ENCODE results near the gene SGCE. TPM values are rescaled to one million over a fixed set of nuclear protein-coding genes. Genes with fewer than 3 reads are reported as not detected.
A peak's percentile ranks its signal among the peaks of the same experiment; 100 is the strongest.

The SGCE gene
- total and polyA plus RNA-seq, 10 of the 15 experiments (the other 5 are each of a cell fraction or from before 2014, with no cell fraction given): 30.5 to 80.1 (median 49.2) TPM

DNA sequence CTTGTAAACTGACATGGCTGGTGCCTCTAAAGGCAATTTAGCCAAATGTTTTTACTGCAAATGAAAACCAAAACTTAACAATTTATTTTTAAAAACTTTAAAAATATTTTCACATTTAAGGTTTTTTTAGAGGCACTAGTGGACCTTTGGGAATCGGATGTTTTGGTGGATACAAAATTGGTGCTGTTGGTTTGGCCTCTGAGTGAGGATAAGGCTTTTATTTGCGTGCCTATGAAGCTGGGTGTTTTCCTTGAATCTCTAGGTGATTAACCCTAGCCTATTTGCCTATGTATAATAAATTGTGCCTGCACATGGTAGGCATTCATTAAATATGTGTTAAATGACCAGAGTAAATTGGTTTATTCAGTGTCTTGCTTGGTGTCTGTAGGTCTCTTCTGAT is 2.9 kb upstream of the SGCE start (continued):
- TF ChIP-seq, protein P1, sequence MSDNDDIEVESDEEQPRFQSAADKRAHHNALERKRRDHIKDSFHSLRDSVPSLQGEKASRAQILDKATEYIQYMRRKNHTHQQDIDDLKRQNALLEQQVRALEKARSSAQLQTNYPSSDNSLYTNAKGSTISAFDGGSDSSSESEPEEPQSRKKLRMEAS (IDR thresholded peaks at IDR 0.05; ENCODE audit: low read depth, low read length): no peak
- TF ChIP-seq GATAD2B (conservative IDR thresholded peaks at IDR 0.05; ENCODE audit: low read depth): no peak

DNA sequence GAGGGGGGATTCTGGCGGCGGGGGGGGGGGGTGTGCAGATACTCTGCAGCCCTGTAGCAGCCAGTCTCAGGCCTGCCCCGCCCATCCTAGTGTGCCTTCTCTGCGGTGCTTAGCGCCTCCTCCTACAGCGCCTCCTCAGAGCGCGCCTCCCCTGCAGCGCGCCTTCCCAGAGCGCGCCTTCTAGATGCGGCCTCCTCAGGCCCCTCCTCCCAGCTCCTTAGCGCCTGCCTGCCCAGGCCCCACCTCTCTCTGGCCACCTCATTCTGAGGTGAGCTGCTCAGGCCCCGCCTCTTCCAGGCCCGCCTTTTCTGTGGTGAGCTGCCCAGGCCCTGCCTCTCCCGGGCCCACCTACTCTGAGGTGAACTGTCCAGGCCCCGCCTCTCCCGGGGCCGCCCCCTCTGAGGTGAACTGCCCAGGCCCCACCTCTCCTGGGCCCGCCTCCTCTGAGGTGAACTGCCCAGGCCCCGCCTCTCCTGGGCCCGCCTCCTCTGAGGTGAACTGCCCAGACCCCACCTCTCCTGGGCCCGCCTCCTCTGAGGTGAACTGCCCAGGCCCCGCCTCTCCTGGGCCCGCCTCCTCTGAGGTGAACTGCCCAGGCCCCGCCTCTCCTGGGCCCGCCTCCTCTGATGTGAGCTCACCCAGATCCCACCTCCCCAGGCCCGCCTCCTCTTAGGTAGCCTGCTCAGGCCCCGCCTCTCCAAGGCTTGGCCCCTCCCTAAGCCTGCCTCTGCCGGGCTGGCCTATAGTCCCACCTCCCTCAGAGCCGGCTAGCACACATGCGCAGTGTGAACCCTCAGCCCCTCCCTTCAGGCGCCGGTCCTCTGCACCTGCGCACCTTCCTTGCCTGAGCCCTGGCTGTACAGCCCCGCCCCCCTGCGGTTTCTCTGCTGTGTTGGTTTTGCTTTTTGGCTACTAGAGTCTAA is 2.1 kb upstream of the SGCE start:
- RAD21 ChIA-PET (ENCODE audit: unreplicated experiment): interaction anchor here (0.9 to 6.0 kb wide), 4 partner anchors 37 to 843 kb away, joined by 3 to 92 read pairs (median 3); no protein-coding TSS in a partner anchor
- FAIRE-seq (peak; percentile 94), ATAC-seq (peak; percentile 88), DNase-seq (ENCODE audit: low read depth, low spot score) (peak; percentile 83)
- CTCF ChIA-PET: interaction anchor here (0.9 to 4.3 kb wide), 6 partner anchors 27 to 1033 kb away, joined by 3 to 45 read pairs (median 4); no protein-coding TSS in a partner anchor
- WGBS (ENCODE audit: insufficient coverage, insufficient replicate concordance, low lambda C conversion rate, missing lambda C conversion rate): 35% methylated on average over 26 of the region's 38 CpGs
- Histone ChIP-seq H3K27me3 (replicated peaks in 1 of 2; ENCODE audit: control insufficient read depth in 2 of 2, insufficient read depth in 2 of 2, low read length in 1 of 2) (no peaks in the 10 kb centered on the region), H3K4me1 (ENCODE audit: control insufficient read depth, insufficient read depth, low read length) (no peaks in the 10 kb centered on the region; the same call in 1 of the 2 replicates), H3K4me2 (ENCODE audit: control insufficient read depth, insufficient read depth) (no peak overlapping the region), H3K79me2 (ENCODE audit: control insufficient read depth, insufficient read depth, low read length) (peaks cover 9% of the 10 kb centered on the region), H3K4me3 (no peak overlapping the region), H3K27ac (ENCODE audit: control insufficient read depth, insufficient read depth) (no peak overlapping the region), H3K9ac (ENCODE audit: control insufficient read depth, insufficient read depth, low read length) (no peak overlapping the region), H4K20me1 (ENCODE audit: control insufficient read depth, insufficient read depth) (no peaks in the 10 kb centered on the region), H3K36me3 (ENCODE audit: control insufficient read depth in 2 of 2, insufficient read depth in 2 of 2, low read length in 1 of 2) (no peaks in the 10 kb centered on the region), H2AFZ (ENCODE audit: control insufficient read depth, low read depth, low read length) (no peak overlapping the region), H3K9me3 (replicated peaks; ENCODE audit: control insufficient read depth, insufficient read depth, low read length) (no peaks in the 10 kb centered on the region; the same call in 2 of the 3 replicates)
- SMC1A ChIA-PET (ENCODE audit: uncharacterized antibody, unreplicated experiment): interaction anchor here (1.2 to 5.6 kb wide), 8 partner anchors 9 to 871 kb away, joined by 3 to 57 read pairs (median 5); no protein-coding TSS in a partner anchor
- POLR2A ChIA-PET: interaction anchor here (3.0 kb wide), 1 partner anchor 147 kb away, joined by 9 read pairs; the partner anchor contains the start of gene CASD1
- intact Hi-C loops (cut with micrococcal nuclease; ENCODE audit: unreplicated experiment): loop anchor here (5.0 to 10.0 kb wide), 3 partner anchors 146 to 1027 kb away; no protein-coding TSS in a partner anchor
- in situ Hi-C loops (cut with MboI): no loop called here
- BruUV-seq (replicated peaks): no TSS peak
- no peak for TF ChIP-seq ZNF622 (IDR thresholded peaks at IDR 0.05)
- no peak for TF ChIP-seq ZBTB4 (CRISPR knock-in tag; IDR thresholded peaks at IDR 0.05)
- TF ChIP-seq RB1 (IDR thresholded peaks at IDR 0.05; ENCODE audit: borderline replicate concordance): no peak
- TF ChIP-seq EZH2 (IDR thresholded peaks at IDR 0.05; ENCODE audit: borderline replicate concordance, control insufficient read depth, low read depth, low read length): no peak
- TF ChIP-seq KAT2A (conservative IDR thresholded peaks at IDR 0.05; ENCODE audit: control insufficient read depth, low read depth, low read length): no peak
- no peak for TF ChIP-seq NR2C2 (IDR thresholded peaks at IDR 0.05; ENCODE audit: borderline replicate concordance, control insufficient read depth, insufficient read length, low read depth)
- TF ChIP-seq BHLHE40 (IDR thresholded peaks at IDR 0.05; ENCODE audit: borderline replicate concordance in 1 of 2, low read depth in 2 of 2, low read length in 1 of 2): peak; percentile 14 to 28; a peak in 1 of 4 replicates
- TF ChIP-seq RUNX3 (IDR thresholded peaks at IDR 0.05; ENCODE audit: low read length): peak; percentile 70
- TF ChIP-seq WRNIP1 (IDR thresholded peaks at IDR 0.05; ENCODE audit: borderline replicate concordance, low read depth, low read length): no peak
- TF ChIP-seq POLR2A (IDR thresholded peaks at IDR 0.05; ENCODE audit: low read depth, low read length): peak; percentile 56; the same call in 1 of the 2 replicates
- peak; percentile 80 for TF ChIP-seq NRF1 (conservative IDR thresholded peaks at IDR 0.05; ENCODE audit: low read depth, low read length)
- no peak for TF ChIP-seq USF1 (IDR thresholded peaks at IDR 0.05; ENCODE audit: borderline replicate concordance, extremely low read length, insufficient read depth, low read depth, low read length)
- TF ChIP-seq IKZF2 (IDR thresholded peaks at IDR 0.05): no peak
- TF ChIP-seq GABPA (IDR thresholded peaks at IDR 0.05; ENCODE audit: low read depth): no peak
- no peak for TF ChIP-seq TAF1 (IDR thresholded peaks at IDR 0.05; ENCODE audit: borderline replicate concordance, low read depth, low read length)

Measured in GM12878 (cell line).